ENCODE measurements around the gene RAD9A. TPM values are rescaled to one million over a fixed set of nuclear protein-coding genes. Genes with fewer than 3 reads are reported as not detected.

The RAD9A gene
- total and polyA plus RNA-seq, 2 experiments from 2014 or later: 13.9 to 17.0 TPM

DNA sequence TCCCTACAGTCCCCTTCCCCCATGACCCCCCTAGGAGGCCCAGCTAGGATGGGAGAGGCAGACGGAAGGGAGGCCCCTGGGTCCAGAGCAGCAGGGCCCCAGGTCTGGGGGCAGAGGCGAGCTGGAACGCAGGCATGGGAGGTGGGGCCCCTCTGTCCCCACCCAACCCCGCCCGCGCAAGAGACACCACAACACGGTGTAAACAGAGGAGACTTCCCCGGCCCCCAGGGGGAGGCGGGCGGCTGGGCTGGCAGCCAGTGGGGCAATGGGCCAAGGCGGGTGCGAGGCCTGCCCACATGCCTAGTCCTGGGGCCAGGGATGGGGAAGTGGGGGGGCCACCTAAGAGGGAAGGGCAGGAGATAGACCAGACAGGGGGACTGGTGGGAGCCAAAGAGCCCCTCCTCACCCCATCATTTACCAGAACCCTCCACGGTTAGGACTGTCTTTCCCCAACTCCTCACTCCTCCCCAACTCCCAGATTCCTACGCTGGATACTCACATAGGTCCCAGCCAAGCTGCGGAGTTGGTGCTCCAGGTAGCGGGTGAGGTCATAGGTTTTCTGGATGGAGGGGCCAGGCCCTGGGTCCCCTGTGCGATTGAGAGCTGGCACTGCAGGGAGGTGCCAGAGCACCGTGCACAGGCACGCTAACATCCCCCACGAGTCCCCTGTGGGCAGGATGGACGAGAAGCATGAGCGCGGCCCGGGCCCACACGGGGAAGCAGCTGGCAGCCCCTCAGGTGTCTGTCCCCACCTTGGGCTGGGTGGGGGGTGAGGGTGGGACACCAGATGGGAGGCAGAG, 24.6 kb upstream of the RAD9A start:
- H3K4me1 Mint-ChIP-seq: peaks cover 37% of the 10 kb centered on the region
- no peak overlapping the region for H3K4me3 Mint-ChIP-seq
- no peak for ATAC-seq
- H3K9me2 ChIP-seq (ENCODE audit: insufficient read depth): no peaks in the 10 kb centered on the region
- H3K4me1 ChIP-seq (ENCODE audit: insufficient read depth): peaks cover 25% of the 10 kb centered on the region
- no peaks in the 10 kb centered on the region for H4K20me1 ChIP-seq (replicated peaks; ENCODE audit: insufficient read depth)
- no peaks in the 10 kb centered on the region for H3K79me2 ChIP-seq (replicated peaks; ENCODE audit: insufficient read depth)
- no peak overlapping the region for H3K4me3 ChIP-seq
- peaks cover 48% of the 10 kb centered on the region for H3K27me3 ChIP-seq (ENCODE audit: insufficient read depth)
- H3K27ac Mint-ChIP-seq: no peak overlapping the region
- no peak overlapping the region for H3K27ac ChIP-seq (ENCODE audit: low read depth)
- H3K9me3 Mint-ChIP-seq: no peaks in the 10 kb centered on the region
- no peaks in the 10 kb centered on the region for H3K36me3 ChIP-seq (ENCODE audit: insufficient read depth)
- no peak overlapping the region for H3K4me2 ChIP-seq
- no peak overlapping the region for H2AFZ ChIP-seq
- DNase-seq (ENCODE audit: low spot score): no peak
- no peak for TF ChIP-seq ZNF114 (CRISPR knock-in tag; IDR thresholded peaks at IDR 0.05)
- TF ChIP-seq, protein P1, sequence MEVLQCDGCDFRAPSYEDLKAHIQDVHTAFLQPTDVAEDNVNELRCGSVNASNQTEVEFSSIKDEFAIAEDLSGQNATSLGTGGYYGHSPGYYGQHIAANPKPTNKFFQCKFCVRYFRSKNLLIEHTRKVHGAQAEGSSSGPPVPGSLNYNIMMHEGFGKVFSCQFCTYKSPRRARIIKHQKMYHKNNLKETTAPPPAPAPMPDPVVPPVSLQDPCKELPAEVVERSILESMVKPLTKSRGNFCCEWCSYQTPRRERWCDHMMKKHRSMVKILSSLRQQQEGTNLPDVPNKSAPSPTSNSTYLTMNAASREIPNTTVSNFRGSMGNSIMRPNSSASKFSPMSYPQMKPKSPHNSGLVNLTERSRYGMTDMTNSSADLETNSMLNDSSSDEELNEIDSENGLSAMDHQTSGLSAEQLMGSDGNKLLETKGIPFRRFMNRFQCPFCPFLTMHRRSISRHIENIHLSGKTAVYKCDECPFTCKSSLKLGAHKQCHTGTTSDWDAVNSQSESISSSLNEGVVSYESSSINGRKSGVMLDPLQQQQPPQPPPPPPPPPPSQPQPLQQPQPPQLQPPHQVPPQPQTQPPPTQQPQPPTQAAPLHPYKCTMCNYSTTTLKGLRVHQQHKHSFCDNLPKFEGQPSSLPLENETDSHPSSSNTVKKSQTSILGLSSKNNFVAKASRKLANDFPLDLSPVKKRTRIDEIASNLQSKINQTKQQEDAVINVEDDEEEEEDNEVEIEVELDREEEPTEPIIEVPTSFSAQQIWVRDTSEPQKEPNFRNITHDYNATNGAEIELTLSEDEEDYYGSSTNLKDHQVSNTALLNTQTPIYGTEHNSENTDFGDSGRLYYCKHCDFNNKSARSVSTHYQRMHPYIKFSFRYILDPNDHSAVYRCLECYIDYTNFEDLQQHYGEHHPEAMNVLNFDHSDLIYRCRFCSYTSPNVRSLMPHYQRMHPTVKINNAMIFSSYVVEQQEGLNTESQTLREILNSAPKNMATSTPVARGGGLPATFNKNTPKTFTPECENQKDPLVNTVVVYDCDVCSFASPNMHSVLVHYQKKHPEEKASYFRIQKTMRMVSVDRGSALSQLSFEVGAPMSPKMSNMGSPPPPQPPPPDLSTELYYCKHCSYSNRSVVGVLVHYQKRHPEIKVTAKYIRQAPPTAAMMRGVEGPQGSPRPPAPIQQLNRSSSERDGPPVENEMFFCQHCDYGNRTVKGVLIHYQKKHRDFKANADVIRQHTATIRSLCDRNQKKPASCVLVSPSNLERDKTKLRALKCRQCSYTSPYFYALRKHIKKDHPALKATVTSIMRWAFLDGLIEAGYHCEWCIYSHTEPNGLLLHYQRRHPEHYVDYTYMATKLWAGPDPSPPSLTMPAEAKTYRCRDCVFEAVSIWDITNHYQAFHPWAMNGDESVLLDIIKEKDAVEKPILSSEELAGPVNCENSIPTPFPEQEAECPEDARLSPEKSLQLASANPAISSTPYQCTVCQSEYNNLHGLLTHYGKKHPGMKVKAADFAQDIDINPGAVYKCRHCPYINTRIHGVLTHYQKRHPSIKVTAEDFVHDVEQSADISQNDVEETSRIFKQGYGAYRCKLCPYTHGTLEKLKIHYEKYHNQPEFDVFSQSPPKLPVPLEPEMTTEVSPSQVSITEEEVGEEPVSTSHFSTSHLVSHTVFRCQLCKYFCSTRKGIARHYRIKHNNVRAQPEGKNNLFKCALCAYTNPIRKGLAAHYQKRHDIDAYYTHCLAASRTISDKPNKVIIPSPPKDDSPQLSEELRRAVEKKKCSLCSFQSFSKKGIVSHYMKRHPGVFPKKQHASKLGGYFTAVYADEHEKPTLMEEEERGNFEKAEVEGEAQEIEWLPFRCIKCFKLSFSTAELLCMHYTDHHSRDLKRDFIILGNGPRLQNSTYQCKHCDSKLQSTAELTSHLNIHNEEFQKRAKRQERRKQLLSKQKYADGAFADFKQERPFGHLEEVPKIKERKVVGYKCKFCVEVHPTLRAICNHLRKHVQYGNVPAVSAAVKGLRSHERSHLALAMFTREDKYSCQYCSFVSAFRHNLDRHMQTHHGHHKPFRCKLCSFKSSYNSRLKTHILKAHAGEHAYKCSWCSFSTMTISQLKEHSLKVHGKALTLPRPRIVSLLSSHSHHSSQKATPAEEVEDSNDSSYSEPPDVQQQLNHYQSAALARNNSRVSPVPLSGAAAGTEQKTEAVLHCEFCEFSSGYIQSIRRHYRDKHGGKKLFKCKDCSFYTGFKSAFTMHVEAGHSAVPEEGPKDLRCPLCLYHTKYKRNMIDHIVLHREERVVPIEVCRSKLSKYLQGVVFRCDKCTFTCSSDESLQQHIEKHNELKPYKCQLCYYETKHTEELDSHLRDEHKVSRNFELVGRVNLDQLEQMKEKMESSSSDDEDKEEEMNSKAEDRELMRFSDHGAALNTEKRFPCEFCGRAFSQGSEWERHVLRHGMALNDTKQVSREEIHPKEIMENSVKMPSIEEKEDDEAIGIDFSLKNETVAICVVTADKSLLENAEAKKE (CRISPR knock-in tag; IDR thresholded peaks at IDR 0.05): no peak
- TF ChIP-seq NANOG (IDR thresholded peaks at IDR 0.05; ENCODE audit: borderline replicate concordance): no peak
- no peak for TF ChIP-seq ZNF331 (CRISPR knock-in tag; IDR thresholded peaks at IDR 0.05; ENCODE audit: low read depth)
- peaks cover 33% of the 10 kb centered on the region for H3K27me3 Mint-ChIP-seq (ENCODE audit: insufficient read depth, low read depth, poor library complexity)
- no peaks in the 10 kb centered on the region; the same call in 2 of the 3 replicates for H3K36me3 Mint-ChIP-seq (ENCODE audit: low read depth)
- 0 out of 2 replicates have a peak, but pooled peaks cover 4% of the 10 kb centered on the region for H3F3A ChIP-seq (replicated peaks; ENCODE audit: low read depth)

DNA sequence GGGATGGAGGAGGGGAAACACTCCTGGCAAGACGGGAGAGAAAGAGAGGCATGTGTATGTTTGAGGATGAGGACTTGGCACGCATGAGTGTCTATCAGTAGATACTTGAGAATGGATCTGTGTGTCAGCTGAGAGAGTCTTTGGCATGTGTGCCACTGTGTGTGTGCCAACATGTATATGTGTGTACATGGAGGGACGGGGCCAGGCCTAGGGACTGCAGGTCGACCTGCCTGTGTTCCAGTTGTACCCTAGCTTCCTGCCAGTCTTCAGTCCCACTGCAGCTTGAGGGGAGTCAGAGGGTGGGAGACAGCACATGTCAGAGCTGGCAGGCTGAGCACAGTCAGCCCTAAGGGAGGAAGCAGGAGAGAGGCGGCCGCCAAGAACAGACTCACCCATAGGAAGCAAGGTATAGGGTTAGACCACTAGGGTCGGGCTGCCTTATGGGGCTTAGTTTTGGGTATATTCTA, 24.0 kb upstream of the RAD9A start:
- Histone ChIP-seq H3K27ac (ENCODE audit: low read depth) (no peak overlapping the region), H3K27me3 (ENCODE audit: insufficient read depth) (peaks cover 49% of the 10 kb centered on the region), H4K20me1 (replicated peaks; ENCODE audit: insufficient read depth) (no peaks in the 10 kb centered on the region), H3K4me3 (no peak overlapping the region), H2AFZ (no peak overlapping the region), H3F3A (replicated peaks; ENCODE audit: low read depth) (0 out of 2 replicates have a peak, but pooled peaks cover 4% of the 10 kb centered on the region), H3K79me2 (replicated peaks; ENCODE audit: insufficient read depth) (no peaks in the 10 kb centered on the region), H3K36me3 (ENCODE audit: insufficient read depth) (no peaks in the 10 kb centered on the region), H3K9me2 (ENCODE audit: insufficient read depth) (no peaks in the 10 kb centered on the region), H3K4me1 (ENCODE audit: insufficient read depth) (peaks cover 25% of the 10 kb centered on the region), H3K4me2 (no peak overlapping the region)
- DNase-seq (ENCODE audit: low spot score) (no peak), ATAC-seq (no peak)
- Mint-ChIP-seq H3K4me1 (peaks cover 37% of the 10 kb centered on the region), H3K4me3 (no peak overlapping the region), H3K36me3 (ENCODE audit: low read depth) (no peaks in the 10 kb centered on the region; the same call in 2 of the 3 replicates), H3K9me3 (no peaks in the 10 kb centered on the region), H3K27ac (no peak overlapping the region), H3K27me3 (ENCODE audit: insufficient read depth, low read depth, poor library complexity) (peaks cover 30% of the 10 kb centered on the region)
- no peak for TF ChIP-seq EZH2 (IDR thresholded peaks at IDR 0.05; ENCODE audit: low read depth, unreplicated experiment)
- TF ChIP-seq STAT1 (IDR thresholded peaks at IDR 0.05; ENCODE audit: unreplicated experiment): no peak
- no peak for TF ChIP-seq EZH2phosphoT487 (IDR thresholded peaks at IDR 0.05; ENCODE audit: unreplicated experiment)

Measured in GM23338 (cell line).